Anterior cingulate cortex (tissue), 58 donors: ENCODE results near the gene TEKT2.

Experiments used
- DNase-seq, 58 donors: peaks; one replicate each; lab custom pipeline; 2025; lab: John Stamatoyannopoulos, UW

The TEKT2 gene

DNA sequence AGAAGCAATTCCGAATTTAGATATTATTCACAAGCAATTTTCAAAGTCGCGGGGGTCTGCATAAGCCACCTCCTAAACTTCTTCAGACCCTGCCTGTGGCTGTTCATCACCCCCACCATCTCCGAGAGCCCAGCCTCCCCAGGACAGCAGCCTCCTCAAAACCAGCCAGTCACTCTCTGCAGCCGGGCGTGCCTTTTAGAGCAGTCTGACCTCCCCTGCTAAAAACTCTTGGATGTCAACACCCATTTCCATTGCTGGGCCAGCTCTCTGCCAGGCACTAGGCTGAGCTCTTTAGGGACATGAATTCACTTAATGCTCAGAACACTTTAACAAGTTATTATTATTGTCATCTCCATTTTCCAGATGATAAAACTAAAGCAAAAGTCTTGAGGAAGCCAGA, 16.5 kb downstream of the TEKT2 start:
- DNase-seq, result no peak

DNA sequence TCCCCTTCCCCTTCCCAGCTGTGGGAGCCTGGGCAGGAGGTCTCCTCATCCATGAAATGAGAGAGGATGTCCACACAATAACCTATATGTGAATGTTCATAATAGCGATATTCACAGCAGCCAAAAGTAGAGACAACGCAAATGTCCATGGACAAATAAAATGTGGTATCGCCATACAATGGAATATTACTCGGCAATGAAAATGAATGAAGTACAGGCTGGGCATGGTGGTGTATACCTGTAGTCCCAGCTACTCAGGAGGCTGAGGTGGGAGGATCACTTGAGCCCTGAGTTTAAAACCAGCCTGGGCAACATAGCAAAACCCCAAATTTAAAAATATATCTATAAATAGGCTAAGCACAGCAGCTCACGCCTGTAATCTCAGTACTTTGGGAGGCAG, 17.7 kb downstream of the TEKT2 start:
- DNase-seq, result no peak

DNA sequence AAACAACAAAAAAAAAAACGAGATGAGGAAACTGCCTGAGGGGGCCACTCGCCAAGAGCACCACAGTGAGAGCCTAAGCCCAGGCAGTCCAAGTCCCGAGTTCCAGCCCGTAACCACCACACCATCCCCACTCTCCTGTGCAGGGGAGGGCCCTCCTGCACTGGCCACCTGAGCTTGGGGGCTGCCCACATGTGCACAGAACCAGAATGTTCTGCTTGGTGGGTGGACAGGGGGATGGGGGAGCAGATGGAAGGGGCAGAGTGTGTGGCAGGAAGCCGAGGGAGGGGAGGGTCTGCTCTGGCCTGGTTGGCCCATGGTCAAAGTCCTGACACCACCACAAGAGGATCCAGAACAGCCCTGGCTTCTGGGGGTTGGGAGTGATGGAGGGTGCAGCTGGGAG, 22.4 kb downstream of the TEKT2 start:
- no peak for DNase-seq

DNA sequence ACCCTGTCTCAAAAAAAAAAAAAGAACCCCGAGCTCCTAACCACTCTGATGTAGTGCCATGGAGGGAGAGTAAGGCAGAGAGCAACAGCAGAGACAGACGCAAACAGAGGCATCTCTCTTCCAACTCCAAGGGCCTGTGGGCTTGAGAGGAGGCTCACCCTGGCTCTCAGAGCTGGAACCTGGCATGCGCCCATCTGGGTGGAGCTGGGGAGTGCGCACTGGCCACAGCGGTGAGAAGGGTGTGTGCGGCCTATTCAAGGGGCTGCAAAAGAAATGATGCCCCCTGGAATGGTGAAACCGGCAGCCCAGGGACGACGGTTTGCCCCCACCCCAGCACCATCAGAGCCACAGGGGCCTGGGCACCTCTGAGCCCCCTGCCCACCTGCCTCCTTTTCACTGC, 23.5 kb downstream of the TEKT2 start:
- DNase-seq, result no peak

DNA sequence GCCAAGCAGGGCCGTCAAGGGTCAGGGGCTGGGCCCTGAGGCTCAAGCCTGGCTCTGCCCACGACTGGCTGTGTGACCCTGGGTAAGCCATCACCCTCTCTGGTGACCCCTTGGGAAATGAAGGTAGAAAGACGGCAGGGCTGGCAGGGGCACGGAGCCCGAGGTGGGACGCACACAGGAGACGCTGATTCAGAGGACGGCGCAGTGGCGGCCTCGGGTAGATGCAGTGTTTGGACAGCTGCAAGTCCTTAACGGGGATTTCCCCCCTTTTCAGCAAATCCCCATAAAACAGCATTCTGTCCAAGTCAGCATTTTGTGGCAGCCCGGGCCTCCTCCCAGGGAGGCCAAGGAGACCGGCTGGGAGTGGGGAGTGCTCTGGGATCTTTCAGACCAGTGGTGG, 24.4 kb downstream of the TEKT2 start:
- no peak for DNase-seq

DNA sequence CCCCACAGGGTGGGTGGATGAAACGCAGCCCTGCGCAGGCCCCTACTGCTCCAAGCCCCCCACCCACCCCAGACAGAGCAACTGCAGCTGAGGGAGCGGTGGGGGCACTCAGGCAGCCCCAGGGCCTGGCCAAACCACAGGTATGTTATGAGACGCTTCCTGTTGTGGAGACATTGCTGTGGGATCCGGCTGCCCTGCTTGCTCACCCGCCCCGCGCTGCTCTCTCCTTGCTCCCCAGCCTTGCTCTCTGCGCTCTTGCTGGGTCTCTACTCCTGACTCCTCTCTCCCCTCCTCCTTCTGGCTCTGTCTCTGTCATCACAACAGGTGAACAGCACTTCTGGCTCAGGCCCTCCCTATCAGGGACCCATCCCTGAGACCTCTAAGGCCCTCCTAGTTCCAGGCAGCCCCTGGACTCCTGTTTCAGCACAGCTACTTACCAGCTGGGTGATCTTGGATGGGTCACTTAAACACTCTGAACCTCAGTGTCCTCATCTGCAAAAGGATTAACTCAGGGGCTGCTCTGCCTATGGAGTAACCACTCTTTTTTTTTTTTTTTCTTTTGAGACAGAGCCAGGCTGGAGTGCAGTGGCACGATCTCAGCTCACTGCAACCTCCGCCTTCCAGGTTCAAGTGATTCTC, 25.3 kb downstream of the TEKT2 start:
- no peak for DNase-seq

DNA sequence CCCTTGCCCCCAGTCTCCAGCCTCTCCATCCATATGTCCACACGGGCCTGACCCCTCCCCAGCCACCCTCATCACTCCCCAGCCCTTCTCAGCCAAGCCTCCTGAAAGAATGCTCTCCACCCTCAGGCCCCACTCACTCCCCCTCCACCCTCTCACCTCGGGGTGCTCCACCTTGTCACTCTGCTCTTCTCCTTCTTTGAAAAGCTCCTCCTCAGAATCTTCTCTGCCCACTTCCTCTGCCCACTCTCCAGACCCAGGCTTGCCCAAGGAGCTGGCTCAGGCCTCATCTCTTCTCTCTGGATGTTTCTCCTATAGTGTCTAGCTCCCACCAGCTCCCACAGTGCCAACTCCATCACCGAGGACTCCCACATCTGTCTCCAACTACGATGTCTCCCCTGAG, 27.3 kb downstream of the TEKT2 start:
- DNase-seq, result no peak

DNA sequence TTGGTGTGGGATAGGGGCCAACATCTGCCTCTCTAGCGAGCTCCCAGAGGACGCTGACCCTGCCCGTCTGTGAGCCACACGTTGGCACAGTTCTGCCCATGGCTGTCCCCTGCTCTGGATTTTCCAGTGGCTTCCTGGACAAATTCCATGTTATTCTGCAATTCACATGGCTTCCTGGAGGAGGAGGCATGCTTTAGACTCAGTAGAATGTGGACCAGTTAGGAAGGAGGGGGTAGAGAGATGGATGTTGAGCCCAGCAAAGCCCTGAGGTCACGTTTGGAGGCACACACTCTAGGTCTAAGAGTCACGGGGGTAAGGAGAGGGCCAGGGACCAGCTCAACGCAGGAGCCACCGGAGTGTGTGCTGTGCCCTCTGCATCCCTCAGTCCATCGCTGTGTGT, 28.9 kb downstream of the TEKT2 start:
- DNase-seq, result no peak

DNA sequence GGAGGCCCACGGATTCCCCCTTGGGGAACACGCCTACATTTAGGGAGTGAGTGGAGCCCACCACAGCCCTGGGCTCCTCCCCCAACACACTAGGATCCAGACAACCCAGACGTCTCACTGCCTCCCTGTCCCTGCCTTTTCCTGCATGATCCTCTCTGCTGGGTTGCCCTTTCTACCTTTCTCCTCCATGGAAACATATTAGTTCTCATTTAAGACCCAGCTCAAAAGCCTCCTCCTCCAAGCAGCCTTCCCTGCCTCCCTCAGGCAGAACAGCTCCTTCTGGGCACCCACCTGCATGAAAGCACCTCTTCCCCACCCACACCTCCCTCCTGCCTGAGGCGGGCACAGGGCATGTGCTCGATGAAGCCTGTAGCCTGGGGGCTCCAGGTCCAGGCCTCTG, 30.5 kb downstream of the TEKT2 start:
- DNase-seq, result no peak

DNA sequence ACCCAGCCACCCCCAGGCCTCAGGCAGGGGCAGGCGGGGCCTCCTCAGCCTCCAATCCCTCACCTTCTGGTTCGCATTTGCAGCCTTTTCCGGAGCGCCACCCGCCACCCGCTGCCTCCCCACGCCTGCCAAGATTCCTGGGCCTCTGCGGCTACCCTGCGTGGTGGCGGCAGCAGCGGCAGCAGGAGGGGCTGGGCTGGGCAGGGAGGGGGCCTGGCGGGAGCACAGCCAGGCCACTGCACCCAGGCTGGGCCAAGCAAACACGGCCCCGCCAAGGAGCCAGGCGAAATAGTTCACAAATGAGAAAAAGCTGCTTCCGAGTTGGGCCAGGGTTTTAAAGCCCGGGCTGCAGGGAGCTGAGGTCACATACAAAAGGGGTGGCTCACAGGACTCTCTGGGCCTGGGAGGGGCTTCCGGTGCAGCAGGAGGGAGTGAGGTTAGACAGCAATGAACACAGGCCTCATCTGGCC, 31.3 kb downstream of the TEKT2 start:
- DNase-seq, result peak in 12 of 58 donors; percentile 9 to 53 (median 24)

DNA sequence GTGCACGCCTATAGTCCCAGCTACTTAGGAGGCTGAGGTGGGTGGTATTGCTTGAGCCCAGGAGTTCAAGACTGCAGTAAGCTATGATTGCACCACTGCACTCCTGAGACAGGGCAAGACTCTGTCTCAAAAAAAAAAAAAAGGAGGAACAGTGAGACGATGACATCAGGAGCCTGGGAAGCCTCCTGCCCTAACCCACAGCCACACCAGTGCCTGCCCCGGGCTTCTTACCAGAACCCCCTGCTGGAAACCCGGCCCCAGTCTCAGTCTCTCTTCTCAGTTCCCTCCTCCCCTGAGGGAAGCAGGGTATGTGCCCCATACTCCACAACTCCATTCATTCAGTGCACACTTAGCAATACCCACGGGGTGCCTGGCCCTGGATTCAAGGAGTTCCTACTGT, 32.0 kb downstream of the TEKT2 start:
- DNase-seq, result no peak

DNA sequence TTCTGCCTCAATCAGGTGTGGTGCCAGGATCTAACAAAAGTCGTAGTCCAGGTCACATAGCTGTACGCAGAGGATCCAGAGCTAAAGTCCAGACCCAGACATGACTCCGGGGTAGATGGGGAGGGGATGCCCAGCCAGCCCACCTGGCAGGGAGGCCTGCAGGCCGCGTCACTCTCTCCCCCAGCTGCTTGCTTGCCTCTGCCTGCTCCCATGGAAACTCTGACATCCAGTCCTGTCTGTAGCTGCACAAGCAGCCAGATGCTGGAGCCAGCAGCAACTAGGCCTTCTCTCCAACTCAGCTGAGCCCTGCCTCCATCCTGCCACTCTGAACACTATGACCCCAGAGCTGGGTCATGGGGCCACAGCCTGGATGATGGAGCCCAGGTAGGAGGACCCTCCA, 33.0 kb downstream of the TEKT2 start:
- peak in 1 of 58 donors; percentile 15 for DNase-seq

DNA sequence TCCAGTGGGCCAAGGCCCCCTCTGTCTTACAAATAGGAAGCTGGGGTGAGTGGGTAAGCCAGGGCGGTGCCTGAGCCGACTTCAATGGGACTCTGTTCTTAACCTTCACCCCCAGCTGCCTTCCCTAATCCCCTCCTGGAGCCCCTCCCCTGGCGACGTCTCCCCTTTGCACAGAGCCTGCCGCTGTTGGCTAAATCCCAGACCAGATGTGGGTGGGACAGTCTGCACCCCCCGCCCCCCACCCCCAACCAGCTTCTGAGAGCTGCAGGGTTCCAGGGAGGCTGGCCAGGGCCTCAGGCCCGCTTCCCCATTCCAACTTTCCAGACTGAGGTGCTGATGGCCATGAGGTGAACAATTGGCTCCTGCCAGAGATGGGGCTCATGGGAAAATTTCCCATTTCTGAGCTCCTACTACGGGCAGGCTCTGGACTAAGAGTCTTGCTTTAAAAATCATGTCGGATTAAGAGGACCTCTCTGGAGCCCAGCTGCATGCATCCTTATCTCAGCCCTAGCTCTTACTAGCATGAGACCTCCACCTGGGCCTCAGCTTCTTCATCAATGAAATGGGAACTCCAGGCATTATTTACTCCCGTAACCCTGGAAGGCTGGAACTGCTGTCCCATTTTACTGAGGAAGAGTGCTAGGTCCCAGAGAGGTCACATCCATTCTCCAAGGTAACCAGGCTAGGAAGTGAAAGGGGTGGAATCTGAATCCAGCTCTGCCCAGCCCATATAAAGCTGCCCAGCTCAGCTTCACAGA, 34.7 kb downstream of the TEKT2 start:
- no peak for DNase-seq

DNA sequence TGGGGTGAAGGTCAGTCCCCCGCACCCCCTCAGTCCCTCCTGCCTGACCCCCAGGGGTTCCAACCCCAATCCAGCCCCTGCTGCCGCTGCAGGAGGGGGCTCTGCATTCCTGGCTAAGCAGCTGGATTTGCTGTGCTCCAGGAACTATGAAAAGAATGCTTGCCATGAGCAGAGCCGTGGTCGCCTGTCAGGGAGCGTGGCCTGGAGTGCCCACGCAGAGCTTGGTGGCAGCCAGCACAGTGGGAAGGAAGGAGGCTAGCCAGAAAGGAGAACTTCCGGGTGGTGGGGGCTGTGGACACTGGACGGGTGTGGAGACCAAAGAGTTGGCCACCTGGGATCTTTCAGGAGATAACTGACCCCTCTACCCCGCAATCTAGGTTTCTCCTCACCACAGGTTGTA, 35.6 kb downstream of the TEKT2 start:
- DNase-seq, result no peak

DNA sequence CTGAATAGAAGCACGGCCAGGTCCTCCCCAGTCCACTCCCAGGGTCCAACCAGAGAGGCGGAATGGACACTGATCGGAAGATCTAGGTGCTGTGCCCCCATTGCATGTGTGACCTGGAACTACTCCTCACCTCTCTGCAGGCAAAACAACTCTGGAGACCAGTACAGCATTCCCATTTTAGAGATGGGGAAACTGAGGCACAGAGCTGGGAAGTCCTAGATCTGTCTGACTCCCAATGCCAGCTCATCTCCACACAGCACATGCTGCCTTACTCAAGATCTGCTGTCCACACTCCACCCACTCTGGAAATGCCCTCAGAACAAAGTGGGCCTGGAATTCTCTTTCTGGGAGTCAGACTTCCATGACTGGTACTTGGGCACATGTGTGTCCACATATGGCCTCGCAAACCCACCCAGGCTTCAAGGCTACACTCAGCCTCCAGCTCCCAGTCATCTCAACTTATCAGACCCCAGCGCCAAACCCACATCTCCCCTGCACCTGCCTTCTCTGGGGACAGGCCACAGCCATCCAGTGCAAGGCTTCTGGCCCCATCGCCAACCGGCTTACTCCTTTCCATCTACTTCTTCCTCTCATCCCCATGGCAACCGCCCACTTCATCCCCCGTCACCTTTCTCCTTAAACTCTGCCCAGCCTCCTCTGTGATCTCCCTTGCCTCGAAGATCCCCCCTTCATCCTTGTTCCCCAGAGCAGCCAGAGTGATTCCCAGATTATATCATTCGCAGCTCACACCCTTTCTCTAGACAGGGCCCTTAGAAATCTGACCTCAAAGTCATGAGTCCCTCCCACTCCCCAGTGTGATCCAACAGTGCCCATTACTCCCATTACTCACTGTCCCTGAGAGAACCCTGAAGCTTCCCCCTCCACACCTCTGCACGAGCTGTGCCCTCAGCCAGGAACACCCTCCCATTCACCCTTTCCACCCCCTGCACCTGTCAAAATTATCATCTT, 38.5 kb downstream of the TEKT2 start:
- DNase-seq, result no peak

DNA sequence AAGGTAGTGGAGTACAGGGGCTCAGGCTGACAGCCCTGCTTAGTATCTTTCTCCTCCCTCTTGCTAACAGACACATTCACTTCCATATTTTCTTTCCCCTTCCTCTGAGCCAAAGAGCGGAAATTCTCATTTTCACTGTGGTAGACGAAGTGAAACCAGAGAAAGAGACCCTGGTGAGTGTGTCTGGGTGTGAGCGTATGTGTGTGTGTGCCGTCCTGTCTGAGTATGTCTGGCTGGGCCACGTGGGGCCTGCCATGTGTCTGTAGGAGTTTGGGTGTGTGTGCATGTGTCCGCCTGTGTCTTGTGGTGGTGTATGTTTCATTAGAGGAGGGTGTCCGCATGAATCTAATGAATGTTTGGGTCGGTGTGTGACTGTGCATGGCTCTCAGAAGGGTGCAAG, 39.5 kb downstream of the TEKT2 start:
- peak in 16 of 58 donors; percentile 5 to 28 (median 20) for DNase-seq

DNA sequence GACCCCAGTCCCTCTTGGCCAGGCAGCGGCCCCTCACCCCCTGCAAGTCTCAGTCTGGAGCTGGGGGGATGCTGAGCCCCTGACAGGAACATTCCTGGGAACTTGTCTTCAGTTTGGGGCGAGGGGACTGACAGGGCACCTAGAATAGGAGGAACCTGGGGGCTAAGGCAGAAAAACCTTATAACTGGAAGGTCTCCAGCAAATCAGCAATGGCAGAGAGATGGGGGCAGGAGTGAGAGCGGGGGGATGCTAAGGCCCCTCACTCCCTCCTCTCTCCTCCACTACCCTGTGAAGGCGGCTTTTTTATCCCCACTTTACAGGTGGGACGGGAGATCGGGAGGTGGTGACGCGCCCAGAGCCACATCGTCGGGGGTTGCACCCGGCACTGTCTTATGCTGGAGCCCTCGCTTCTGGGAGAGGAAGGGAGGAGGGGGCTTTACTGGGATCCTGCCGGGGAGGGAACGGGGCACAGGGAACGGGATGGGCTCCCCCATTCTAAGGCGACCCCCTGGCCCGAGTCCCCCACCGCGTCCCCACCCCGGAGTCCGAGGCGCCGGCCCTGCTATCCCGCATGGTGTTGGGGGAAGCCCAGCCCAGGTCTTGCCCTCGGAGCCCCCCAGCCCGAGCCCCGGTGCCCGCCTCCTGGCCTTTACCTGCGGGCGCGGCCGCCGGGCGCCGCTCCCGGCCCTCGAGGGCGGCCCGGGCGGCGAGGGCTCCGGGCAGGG, 40.7 kb downstream of the TEKT2 start:
- DNase-seq, result no peak

DNA sequence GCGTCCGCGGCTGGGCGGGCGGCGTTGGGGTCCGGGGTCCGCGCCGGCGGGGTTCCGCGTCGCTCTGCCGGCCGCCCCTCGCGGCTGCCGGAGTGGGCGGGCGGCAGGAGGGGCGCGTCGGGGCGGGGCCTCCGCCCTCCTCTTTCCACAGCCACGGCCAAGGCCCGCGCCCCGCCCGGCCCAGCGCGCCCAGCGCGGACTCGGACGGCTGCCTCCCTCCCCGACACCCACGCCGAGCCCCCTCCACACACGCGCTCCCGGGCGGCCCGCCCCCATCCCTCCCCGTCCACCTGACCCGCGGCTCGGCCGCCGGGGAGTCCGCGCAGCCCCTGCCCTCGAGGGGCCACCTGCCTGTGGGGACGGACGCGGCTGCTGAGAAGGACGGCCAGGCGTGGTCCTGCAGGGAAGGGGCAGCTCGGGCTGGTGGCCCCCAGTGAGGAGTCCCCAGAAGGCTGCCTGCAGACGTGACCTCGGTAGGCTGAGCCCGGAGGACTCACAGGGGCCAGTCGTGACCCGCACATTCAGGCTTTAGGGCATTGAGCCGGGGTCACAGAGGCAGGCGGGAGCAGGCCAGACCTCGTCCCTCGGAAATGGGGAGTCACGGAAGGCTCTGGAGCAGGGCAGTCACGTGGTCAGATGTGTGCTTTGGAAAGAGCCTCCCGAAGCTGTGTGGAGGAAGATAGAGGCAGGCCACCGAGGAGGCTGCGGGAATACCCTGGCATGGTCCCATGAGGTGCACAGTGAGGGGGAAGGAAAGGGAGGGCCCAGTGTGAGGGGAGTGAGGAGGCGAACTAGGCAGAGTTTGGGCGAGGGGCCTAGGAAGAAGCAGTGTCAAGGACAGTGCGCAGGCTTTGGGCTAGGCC, 41.5 kb downstream of the TEKT2 start, which contains the start of gene COL8A2:
TSS of gene COL8A2 (minus strand) at position 94 of the 863 bp plus-strand sequence. CDS start 24,980 bp downstream, outside the sequence.
- DNase-seq, result peak in 5 of 58 donors; percentile 3 to 14 (median 6)
